Activated T-helper 2 cell treated with anti-CD3 and anti-CD28 coated beads, Interferon-gamma antibody, Interleukin-2, Interleukin-4, amounts not matched to agents 10 μg/mL and 5 μg/mL and 100 μg/mL, durations not matched to agents 14 hours and 24 hours and 36 hours (primary cell): ENCODE measurements around the gene SH3BP1. TPM values are rescaled to one million over a fixed set of nuclear protein-coding genes. Genes with fewer than 3 reads are reported as not detected.

Experiments used
- DNase-seq: peaks from one replicate; pipeline ENCODE4 v3.0.0; 2021; ENCODE audit warnings: low spot score
- H3K27ac Mint-ChIP-seq: one replicate; pipeline ENCODE4 v1.8.0; 2021; ENCODE audit warnings: mixed read lengths
- H3K27me3 Mint-ChIP-seq: one replicate; pipeline ENCODE4 v1.8.0; 2021; ENCODE audit warnings: low read depth, mixed read lengths
- H3K36me3 Mint-ChIP-seq: one replicate; pipeline ENCODE4 v1.8.0; 2021; ENCODE audit warnings: low read depth, mixed read lengths
- H3K4me1 Mint-ChIP-seq: one replicate; pipeline ENCODE4 v1.8.0; 2021; ENCODE audit warnings: low read depth, mixed read lengths
- H3K4me3 Mint-ChIP-seq: one replicate; pipeline ENCODE4 v1.8.0; 2021; ENCODE audit warnings: low read depth, mild to moderate bottlenecking, moderate library complexity, mixed read lengths
- H3K9me3 Mint-ChIP-seq: one replicate; pipeline ENCODE4 v1.8.0; 2021; ENCODE audit warnings: mixed read lengths
- intact Hi-C: fragments of 100-400 bp; cut with micrococcal nuclease; formaldehyde crosslinking; loops from one replicate; pipeline ENCODE4 v1.15.1; 2023
- total RNA-seq: library from RNA; stranded (reverse); gene quantifications from 2 replicates; pipeline ENCODE4 v1.2.3, GENCODE V29; 2022

The SH3BP1 gene
- total RNA-seq, 1 donor from 2014 or later = 122 TPM

- no peak for DNase-seq
- H3K4me1 Mint-ChIP-seq = peaks cover 36% of the 10 kb centered on the region
- H3K4me3 Mint-ChIP-seq = no peak overlapping the region
- H3K27ac Mint-ChIP-seq = peak overlapping the region; percentile 55
- no peaks in the 10 kb centered on the region for H3K9me3 Mint-ChIP-seq
- intact Hi-C loops = loop anchor here (10.0 kb wide), 1 partner anchor 172 kb away; the partner anchor contains the start of genes ANKRD54 and EIF3L
- H3K36me3 Mint-ChIP-seq = peaks cover 13% of the 10 kb centered on the region
- no peaks in the 10 kb centered on the region for H3K27me3 Mint-ChIP-seq
Observed at GRCh38 chr22:37672206-37672919, 32.9 kb downstream of the SH3BP1 start.

- peaks cover 17% of the 10 kb centered on the region for H3K36me3 Mint-ChIP-seq
- no peak for DNase-seq
- H3K27me3 Mint-ChIP-seq = no peaks in the 10 kb centered on the region
- H3K9me3 Mint-ChIP-seq = no peaks in the 10 kb centered on the region
- peaks cover 39% of the 10 kb centered on the region for H3K4me1 Mint-ChIP-seq
- intact Hi-C loops = loop anchor here (10.0 kb wide), 1 partner anchor 172 kb away; the partner anchor contains the start of genes ANKRD54 and EIF3L
- H3K4me3 Mint-ChIP-seq = no peak overlapping the region
- H3K27ac Mint-ChIP-seq = peak overlapping the region; percentile 17
Observed at GRCh38 chr22:37672920-37673455, 33.5 kb downstream of the SH3BP1 start.

GRCh38 chr22:37674248-37674647, 34.8 kb downstream of the SH3BP1 start:
- no peaks in the 10 kb centered on the region for H3K27me3 Mint-ChIP-seq
- H3K4me1 Mint-ChIP-seq = peaks cover 42% of the 10 kb centered on the region
- H3K36me3 Mint-ChIP-seq = peaks cover 21% of the 10 kb centered on the region
- no peak for DNase-seq
- intact Hi-C loops = loop anchor here (10.0 kb wide), 1 partner anchor 171 kb away; the partner anchor contains the start of genes ANKRD54 and EIF3L
- no peaks in the 10 kb centered on the region for H3K9me3 Mint-ChIP-seq
- H3K4me3 Mint-ChIP-seq = peak overlapping the region; percentile 68
- peak overlapping the region; percentile 77 for H3K27ac Mint-ChIP-seq

- intact Hi-C loops = loop anchor here (1.0 to 10.0 kb wide), 3 partner anchors 17 to 170 kb away; partner anchors contain the start of genes ANKRD54, EIF3L, GCAT and PDXP
- H3K27ac Mint-ChIP-seq = peak within 1 kb of the TSS; percentile 97
- no peaks in the 10 kb centered on the region for H3K27me3 Mint-ChIP-seq
- peaks cover 41% of the 10 kb centered on the region for H3K4me1 Mint-ChIP-seq
- peak; percentile 79 for DNase-seq
- H3K36me3 Mint-ChIP-seq = peaks cover 27% of the 10 kb centered on the region
- peak within 1 kb of the TSS; percentile 95 for H3K4me3 Mint-ChIP-seq
- H3K9me3 Mint-ChIP-seq = no peaks in the 10 kb centered on the region
Observed at GRCh38 chr22:37674951-37675929, 35.8 kb downstream of the SH3BP1 start, which contains the start of gene LGALS1. Gene LGALS1, plus strand, starts transcription at chr22:37675636. Its CDS starts 67 bp downstream, at chr22:37675703.

- Mint-ChIP-seq H3K36me3 (peaks cover 27% of the 10 kb centered on the region), H3K4me3 (peak overlapping the region; percentile 95), H3K4me1 (peaks cover 41% of the 10 kb centered on the region), H3K27ac (peak overlapping the region; percentile 97), H3K27me3 (no peaks in the 10 kb centered on the region), H3K9me3 (no peaks in the 10 kb centered on the region)
- no peak for DNase-seq
- intact Hi-C loops = loop anchor here (1.0 to 10.0 kb wide), 3 partner anchors 18 to 169 kb away; partner anchors contain the start of genes ANKRD54, EIF3L, GCAT and PDXP
Observed at GRCh38 chr22:37675930-37676735, 36.7 kb downstream of the SH3BP1 start.

GRCh38 chr22:37676736-37677492, 37.4 kb downstream of the SH3BP1 start:
- peak; percentile 90 for DNase-seq
- intact Hi-C loops = loop anchor here (1.0 to 10.0 kb wide), 3 partner anchors 38 to 168 kb away; partner anchors contain the start of genes ANKRD54, EIF3L, GCAT and SH3BP1
- Mint-ChIP-seq H3K36me3 (peaks cover 27% of the 10 kb centered on the region), H3K4me3 (peak overlapping the region; percentile 95), H3K9me3 (no peaks in the 10 kb centered on the region), H3K27me3 (no peaks in the 10 kb centered on the region), H3K4me1 (peaks cover 45% of the 10 kb centered on the region), H3K27ac (peak overlapping the region; percentile 97)

GRCh38 chr22:37677493-37677974, 38.1 kb downstream of the SH3BP1 start:
- intact Hi-C loops = loop anchor here (1.0 to 10.0 kb wide), 3 partner anchors 38 to 167 kb away; partner anchors contain the start of genes ANKRD54, EIF3L, GCAT and SH3BP1
- Mint-ChIP-seq H3K4me1 (peaks cover 39% of the 10 kb centered on the region), H3K9me3 (no peaks in the 10 kb centered on the region), H3K27me3 (no peaks in the 10 kb centered on the region), H3K36me3 (peaks cover 27% of the 10 kb centered on the region), H3K4me3 (peak overlapping the region; percentile 95), H3K27ac (peak overlapping the region; percentile 91)
- no peak for DNase-seq

- peaks cover 37% of the 10 kb centered on the region for H3K4me1 Mint-ChIP-seq
- no peaks in the 10 kb centered on the region for H3K27me3 Mint-ChIP-seq
- H3K36me3 Mint-ChIP-seq = peaks cover 27% of the 10 kb centered on the region
- H3K27ac Mint-ChIP-seq = no peak overlapping the region
- no peaks in the 10 kb centered on the region for H3K9me3 Mint-ChIP-seq
- H3K4me3 Mint-ChIP-seq = no peak overlapping the region
- DNase-seq = no peak
- intact Hi-C loops = loop anchor here (5.0 to 10.0 kb wide), 2 partner anchors 129 to 166 kb away; partner anchors contain the start of genes ANKRD54, EIF3L and GCAT
Observed at GRCh38 chr22:37678372-37678771, 38.9 kb downstream of the SH3BP1 start.

- H3K27me3 Mint-ChIP-seq = no peaks in the 10 kb centered on the region
- no peak for DNase-seq
- peak overlapping the region; percentile 35 for H3K4me3 Mint-ChIP-seq
- H3K9me3 Mint-ChIP-seq = no peaks in the 10 kb centered on the region
- intact Hi-C loops = loop anchor here (2.0 to 10.0 kb wide), 3 partner anchors 73 to 165 kb away; partner anchors contain the start of genes ANKRD54, EIF3L and GCAT
- H3K27ac Mint-ChIP-seq = peak overlapping the region; percentile 65
- peaks cover 30% of the 10 kb centered on the region for H3K4me1 Mint-ChIP-seq
- H3K36me3 Mint-ChIP-seq = peaks cover 27% of the 10 kb centered on the region
Observed at GRCh38 chr22:37679670-37680069, 40.2 kb downstream of the SH3BP1 start.

- peaks cover 27% of the 10 kb centered on the region for H3K4me1 Mint-ChIP-seq
- H3K27ac Mint-ChIP-seq = no peak overlapping the region
- no peak for DNase-seq
- H3K27me3 Mint-ChIP-seq = no peaks in the 10 kb centered on the region
- no peaks in the 10 kb centered on the region for H3K9me3 Mint-ChIP-seq
- H3K4me3 Mint-ChIP-seq = no peak overlapping the region
- intact Hi-C loops = loop anchor here (2.0 kb wide), 1 partner anchor 74 kb away; no protein-coding TSS in a partner anchor
- H3K36me3 Mint-ChIP-seq = peaks cover 27% of the 10 kb centered on the region
Observed at GRCh38 chr22:37680191-37680851, 40.9 kb downstream of the SH3BP1 start.
